Measurements from ENCODE around the gene TREX2.
"Not testable (repeated sequence)": the region's sequence is repeated elsewhere in the genome, so short reads cannot be mapped to it uniquely, and the experiment has no call there.

The TREX2 gene

GRCh38 chrX:153406011-153406410, 39.8 kb downstream of the TREX2 start:
- DNase-seq: no peak

DNA sequence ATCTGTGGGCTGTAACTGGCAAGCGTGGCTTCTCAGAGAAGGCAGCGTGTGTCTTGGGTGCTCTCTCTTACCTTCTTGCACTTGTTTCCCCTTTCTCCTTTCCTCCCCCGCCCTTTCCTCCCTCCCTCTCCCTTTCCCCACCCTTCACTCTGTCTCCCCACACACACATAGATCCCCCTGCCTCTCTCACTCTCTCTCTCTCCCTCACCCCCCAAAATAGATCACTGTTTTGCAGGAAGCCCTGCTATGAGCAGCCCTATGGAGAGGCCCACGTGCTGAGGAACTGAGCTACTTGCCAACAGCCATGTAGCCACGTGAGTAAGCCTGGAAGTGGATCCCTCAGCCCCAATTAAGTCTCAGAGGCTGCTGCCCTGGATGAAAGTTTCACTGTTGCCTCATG, 40.4 kb downstream of the TREX2 start:
- DNase-seq: no peak

- not testable (repeated sequence) for DNase-seq
These were observed 41.5 kb downstream of the TREX2 start for GRCh38 chrX:153404333-153404732.

DNA sequence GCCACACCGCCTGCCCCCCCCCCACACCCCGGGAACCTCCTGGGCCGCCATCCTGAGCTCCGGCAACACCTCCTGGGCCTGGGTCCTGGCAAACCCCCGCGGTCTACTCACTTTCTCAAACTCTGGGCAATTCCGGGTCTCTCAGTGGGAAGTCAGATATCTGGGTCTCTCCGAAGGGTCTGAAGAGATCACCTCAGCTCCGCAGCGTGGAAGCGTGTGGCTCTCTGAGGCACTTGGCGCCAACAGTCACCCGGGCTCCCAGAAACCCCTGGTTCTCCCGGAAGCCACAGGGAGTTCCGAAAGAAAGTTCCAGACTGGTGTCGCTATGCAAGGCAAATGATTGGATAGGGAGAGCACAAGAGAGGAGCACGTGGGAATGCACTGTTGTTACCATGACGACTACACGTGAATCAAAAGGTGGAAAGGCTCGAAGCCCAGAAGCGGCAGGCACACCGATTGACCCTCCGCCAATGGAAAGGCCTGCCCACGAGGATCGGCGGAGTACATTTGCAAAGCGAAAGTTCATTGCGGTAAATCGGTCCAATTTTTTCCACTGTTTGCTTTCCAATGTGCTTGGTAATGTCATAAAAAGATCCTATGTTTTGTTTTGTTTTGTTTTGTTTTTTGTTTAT, 44.6 kb downstream of the TREX2 start, which contains the start of gene PNMA6E:
PNMA6E (minus strand) TSS at position 218 of the 632 bp plus-strand sequence. CDS start 2,501 bp downstream, outside the sequence.
- DNase-seq: no peak

DNA sequence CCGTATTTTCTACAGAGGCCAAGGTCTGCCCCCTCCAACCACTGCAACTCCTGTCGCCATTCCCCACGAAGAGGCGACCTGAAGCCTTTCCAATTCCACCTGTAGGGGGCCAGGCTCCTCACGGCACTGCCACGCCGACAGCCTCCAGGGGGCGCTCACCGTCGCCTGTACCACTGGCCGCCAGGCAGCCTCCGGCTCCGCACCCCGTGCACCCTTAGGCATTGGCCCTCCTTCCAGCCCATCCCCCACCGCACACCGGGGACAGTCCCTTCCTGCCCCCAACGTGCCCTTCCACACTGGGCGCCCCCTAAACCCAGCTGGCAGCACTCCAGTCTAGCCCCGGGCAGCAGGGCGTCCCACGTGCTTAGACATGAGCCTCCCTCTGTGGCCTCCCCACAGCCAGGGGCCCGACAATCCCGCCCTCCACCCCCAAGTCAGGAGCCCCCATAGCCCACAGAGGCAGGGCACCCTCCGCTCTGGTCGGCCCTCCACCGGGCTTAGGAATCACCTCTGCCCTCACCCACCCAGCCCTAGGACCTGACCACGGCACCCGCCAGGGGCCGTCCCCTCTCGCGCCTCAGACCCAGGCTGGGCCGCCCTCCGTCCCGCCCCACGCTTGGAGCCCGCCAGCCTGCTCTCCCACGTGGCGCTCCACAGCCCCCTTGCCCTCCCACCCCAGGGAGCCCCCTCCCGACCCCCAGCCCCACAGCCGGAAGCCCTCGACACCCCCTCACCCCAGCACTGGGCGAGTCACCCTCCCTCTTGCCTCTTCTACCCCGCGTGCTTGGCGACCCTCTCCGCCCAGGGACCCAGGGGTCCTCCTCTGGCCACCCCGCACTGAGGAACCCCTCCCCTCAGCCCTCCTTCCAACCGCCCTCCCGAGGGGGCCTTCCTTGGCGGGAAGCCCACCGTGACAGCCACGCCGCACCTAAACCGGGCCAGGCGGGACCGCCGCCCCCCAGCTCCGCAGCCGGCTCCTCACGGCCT, 45.4 kb downstream of the TREX2 start:
- DNase-seq: no peak

DNA sequence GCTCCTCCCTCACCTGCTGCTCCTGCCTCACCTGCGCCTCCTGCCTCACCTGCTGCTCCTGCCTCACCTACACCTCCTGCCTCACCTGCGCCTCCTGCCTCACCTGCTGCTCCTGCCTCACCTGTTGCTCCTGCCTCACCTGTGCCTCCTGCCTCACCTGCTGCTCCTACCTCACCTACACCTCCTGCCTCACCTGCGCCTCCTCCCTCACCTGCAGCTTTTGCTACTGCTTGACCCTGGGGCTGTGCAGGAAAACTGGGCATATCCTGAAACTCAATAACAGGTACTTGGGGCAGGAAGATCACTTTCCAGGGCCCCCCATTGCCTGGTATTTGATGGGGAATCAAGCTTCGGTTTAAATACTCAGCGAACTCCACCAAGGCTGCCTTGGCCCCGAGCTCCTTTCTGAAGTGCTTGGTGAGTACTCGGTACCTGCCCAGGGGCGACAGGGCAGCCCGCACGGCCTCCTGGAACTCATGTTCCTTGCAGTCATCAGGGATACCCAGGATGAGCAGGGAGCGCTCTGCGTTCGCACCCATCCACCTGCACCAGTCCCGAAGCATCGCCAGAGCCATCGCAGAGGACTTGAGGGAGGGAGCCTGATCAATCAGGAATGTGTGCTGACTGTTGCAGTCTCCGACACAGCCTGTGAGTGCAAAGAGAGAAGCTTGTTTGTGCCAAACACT, 47.4 kb downstream of the TREX2 start:
- DNase-seq: no peak

GRCh38 chrX:153397256-153397960, 48.4 kb downstream of the TREX2 start:
- no peak for DNase-seq

- no peak for DNase-seq
These were observed 49.3 kb downstream of the TREX2 start for GRCh38 chrX:153396320-153397195.

- no peak for DNase-seq
These were observed 50.1 kb downstream of the TREX2 start for GRCh38 chrX:153395613-153396319.

GRCh38 chrX:153394612-153395011, 51.2 kb downstream of the TREX2 start:
- DNase-seq: no peak
